Activated T-helper 17 cell treated with anti-CD3 and anti-CD28 coated beads, Interleukin-2, amount 50 U/mL, for 72 hours (primary cell): ENCODE data around the gene SCRN2. TPM values are rescaled to one million over a fixed set of nuclear protein-coding genes. Genes with fewer than 3 reads are reported as not detected.

Source experiments
- ATAC-seq: fragments of 150-1000 bp; cut with Tn5 transposase; replicated peaks from 2 replicates; pipeline ENCODE4 v1.10.0; 2021; ENCODE audit warnings: mild to moderate bottlenecking, moderate library complexity
- H3K27ac Mint-ChIP-seq: one replicate; pipeline ENCODE4 v1.8.0; 2022; ENCODE audit warnings: mixed read lengths
- H3K27me3 Mint-ChIP-seq: one replicate; pipeline ENCODE4 v1.8.0; 2022; ENCODE audit warnings: mixed read lengths
- H3K36me3 Mint-ChIP-seq: one replicate; pipeline ENCODE4 v1.8.0; 2022; ENCODE audit warnings: low read depth, mild to moderate bottlenecking, mixed read lengths
- H3K4me1 Mint-ChIP-seq: one replicate; pipeline ENCODE4 v1.8.0; 2022; ENCODE audit warnings: mixed read lengths
- H3K4me3 Mint-ChIP-seq: one replicate; pipeline ENCODE4 v1.8.0; 2022; ENCODE audit warnings: mild to moderate bottlenecking, mixed read lengths
- H3K9me3 Mint-ChIP-seq: one replicate; pipeline ENCODE4 v1.8.0; 2022; ENCODE audit warnings: mixed read lengths
- total RNA-seq, 2 donors: library from RNA; stranded (reverse); gene quantifications; one replicate each; pipeline ENCODE4 v1.2.3, GENCODE V29; 2022

Gene SCRN2
- total RNA-seq, 2 donors from 2014 or later: 21.2 to 21.8 TPM

- no peaks in the 10 kb centered on the region for H3K36me3 Mint-ChIP-seq
- peaks cover 37% of the 10 kb centered on the region for H3K27me3 Mint-ChIP-seq
These were observed 16.7 kb upstream of the SCRN2 start for GRCh38 chr17:47857551-47858455.

DNA sequence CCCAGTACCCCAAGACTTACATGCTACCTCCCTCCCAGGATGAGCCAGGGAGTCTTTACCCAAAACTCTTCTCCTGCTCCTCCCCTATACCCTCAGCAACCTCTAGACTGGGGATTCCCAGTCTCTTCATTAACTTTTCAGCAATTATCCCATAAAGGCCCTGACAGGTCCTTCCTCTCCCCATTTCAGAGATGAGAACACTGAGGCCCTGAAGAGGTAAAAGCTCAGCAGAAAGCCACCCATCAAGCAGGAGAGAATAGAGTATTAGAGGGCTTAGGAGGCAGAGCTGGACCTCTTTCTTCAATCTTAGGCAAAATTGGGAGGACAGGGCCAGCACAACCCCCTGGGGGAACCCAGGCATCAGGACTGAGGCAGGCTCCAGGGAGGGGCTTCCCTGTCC lies 15.8 kb upstream of the SCRN2 start:
- Mint-ChIP-seq H3K4me3 (no peak overlapping the region), H3K36me3 (no peaks in the 10 kb centered on the region), H3K9me3 (no peaks in the 10 kb centered on the region), H3K4me1 (peaks cover 7% of the 10 kb centered on the region), H3K27ac (no peak overlapping the region), H3K27me3 (peaks cover 45% of the 10 kb centered on the region)
- ATAC-seq: no peak

More at GRCh38 chr17:47857551-47858455, 16.7 kb upstream of the SCRN2 start:
- Mint-ChIP-seq H3K27ac (no peak overlapping the region), H3K4me3 (no peak overlapping the region), H3K9me3 (no peaks in the 10 kb centered on the region), H3K4me1 (no peaks in the 10 kb centered on the region)
- no peak for ATAC-seq

GRCh38 chr17:47855737-47856136 lies 14.7 kb upstream of the SCRN2 start:
- Mint-ChIP-seq H3K4me1 (peaks cover 8% of the 10 kb centered on the region), H3K9me3 (no peaks in the 10 kb centered on the region), H3K4me3 (no peak overlapping the region), H3K36me3 (no peaks in the 10 kb centered on the region), H3K27ac (no peak overlapping the region), H3K27me3 (peaks cover 45% of the 10 kb centered on the region)
- no peak for ATAC-seq

DNA sequence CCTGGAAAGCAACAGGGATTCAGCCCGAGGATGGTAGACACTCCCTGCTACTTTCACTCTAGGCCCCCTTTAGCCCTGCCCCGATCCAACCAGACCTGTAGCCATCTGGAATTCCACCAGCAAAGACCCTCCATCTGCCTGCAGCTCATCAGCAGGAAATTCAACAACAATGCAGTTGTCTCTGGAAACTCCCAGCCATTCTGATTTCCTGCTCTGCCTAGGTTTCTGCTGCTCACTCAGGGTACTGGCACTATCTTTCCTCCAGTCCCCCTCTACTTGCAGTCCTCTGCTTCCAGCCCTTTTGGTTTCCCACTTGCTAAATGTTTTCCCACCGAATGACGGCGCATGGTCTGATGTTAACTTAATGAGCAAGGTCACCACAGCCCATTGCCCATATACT lies 12.5 kb upstream of the SCRN2 start:
- Mint-ChIP-seq H3K4me1 (peaks cover 8% of the 10 kb centered on the region), H3K4me3 (no peak overlapping the region), H3K9me3 (no peaks in the 10 kb centered on the region), H3K27me3 (peaks cover 48% of the 10 kb centered on the region), H3K27ac (no peak overlapping the region), H3K36me3 (no peaks in the 10 kb centered on the region)
- no peak for ATAC-seq

DNA sequence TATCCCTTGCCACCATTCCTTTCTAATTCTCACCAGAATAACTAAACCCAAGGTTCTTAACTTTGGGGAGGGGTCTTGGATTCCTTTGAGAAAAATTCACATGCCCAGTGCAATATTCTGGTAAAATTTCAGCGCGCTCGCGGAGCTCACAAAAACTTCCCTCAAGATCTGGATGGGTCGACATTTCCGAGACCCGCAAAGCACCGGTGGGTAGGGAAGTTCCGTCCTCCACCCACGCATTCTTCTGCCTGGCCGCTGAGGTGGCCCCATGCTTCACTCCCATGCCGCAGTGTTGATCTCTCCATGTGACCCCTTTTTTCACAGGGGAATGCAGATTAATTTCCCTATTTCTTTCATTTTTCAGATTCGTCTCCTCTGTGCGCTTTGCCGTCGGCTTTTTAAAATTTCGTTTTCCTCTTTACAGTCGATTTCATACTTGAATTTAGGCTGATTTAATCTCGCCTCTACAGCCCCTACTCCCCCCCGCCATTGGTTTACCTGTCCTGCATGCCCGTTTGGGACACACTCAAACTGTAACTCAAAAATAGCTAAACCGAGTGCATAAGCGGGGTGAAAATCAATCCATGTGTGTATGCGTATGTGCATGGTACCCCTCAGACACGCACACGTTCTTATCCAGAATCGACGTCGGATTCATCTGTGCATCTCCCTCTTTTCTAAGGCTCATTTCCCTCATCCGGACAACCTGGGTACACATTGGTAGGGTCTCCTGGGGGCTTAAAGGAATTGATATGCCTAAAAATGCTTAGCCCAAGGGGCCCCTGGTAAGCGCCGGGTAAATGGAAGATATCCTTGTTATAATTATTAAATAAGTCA lies 11.3 kb upstream of the SCRN2 start:
- peak overlapping the region; percentile 57 for H3K4me3 Mint-ChIP-seq
- H3K27me3 Mint-ChIP-seq: peaks cover 43% of the 10 kb centered on the region
- H3K9me3 Mint-ChIP-seq: no peaks in the 10 kb centered on the region
- no peaks in the 10 kb centered on the region for H3K36me3 Mint-ChIP-seq
- no peak for ATAC-seq
- peaks cover 8% of the 10 kb centered on the region for H3K4me1 Mint-ChIP-seq
- no peak overlapping the region for H3K27ac Mint-ChIP-seq

DNA sequence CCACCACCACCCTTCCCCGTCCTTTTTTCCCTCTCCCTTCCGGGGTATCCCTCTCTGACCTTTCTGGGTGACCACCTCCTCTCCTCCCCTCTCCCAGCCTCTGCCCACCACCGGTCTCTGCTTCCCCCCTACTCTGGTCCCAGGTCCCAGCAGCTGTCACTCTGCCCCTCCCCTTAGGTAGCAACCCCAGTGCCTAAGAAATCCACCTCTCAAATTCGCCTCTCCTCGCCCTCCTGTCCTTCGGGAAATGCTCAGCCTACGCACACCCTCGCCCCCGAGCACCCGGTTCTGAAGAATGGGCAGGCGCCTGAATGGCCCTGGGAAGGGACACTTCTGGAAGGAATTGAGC lies 10.7 kb upstream of the SCRN2 start:
- Mint-ChIP-seq H3K27me3 (peaks cover 45% of the 10 kb centered on the region), H3K27ac (no peak overlapping the region), H3K9me3 (no peaks in the 10 kb centered on the region), H3K36me3 (no peaks in the 10 kb centered on the region), H3K4me3 (peak overlapping the region; percentile 57), H3K4me1 (peaks cover 8% of the 10 kb centered on the region)
- ATAC-seq: no peak

GRCh38 chr17:47850692-47851573 lies 9.9 kb upstream of the SCRN2 start, which contains the start of gene SP6:
SP6 (minus strand) TSS chr17:47851163; CDS start chr17:47848429, 2,734 bp downstream.
- Mint-ChIP-seq H3K4me3 (peak within 1 kb of the TSS; percentile 57), H3K27ac (no peak within 1 kb of the TSS), H3K36me3 (no peaks in the 10 kb centered on the region), H3K4me1 (peaks cover 8% of the 10 kb centered on the region), H3K9me3 (no peaks in the 10 kb centered on the region), H3K27me3 (peaks cover 52% of the 10 kb centered on the region)
- peak; percentile 97 for ATAC-seq

- no peak for ATAC-seq
- peaks cover 8% of the 10 kb centered on the region for H3K4me1 Mint-ChIP-seq
- no peaks in the 10 kb centered on the region for H3K36me3 Mint-ChIP-seq
- H3K27ac Mint-ChIP-seq: no peak overlapping the region
- peaks cover 54% of the 10 kb centered on the region for H3K27me3 Mint-ChIP-seq
- H3K4me3 Mint-ChIP-seq: peak overlapping the region; percentile 49
- no peaks in the 10 kb centered on the region for H3K9me3 Mint-ChIP-seq
These were observed 9.3 kb upstream of the SCRN2 start for GRCh38 chr17:47850373-47850691.

DNA sequence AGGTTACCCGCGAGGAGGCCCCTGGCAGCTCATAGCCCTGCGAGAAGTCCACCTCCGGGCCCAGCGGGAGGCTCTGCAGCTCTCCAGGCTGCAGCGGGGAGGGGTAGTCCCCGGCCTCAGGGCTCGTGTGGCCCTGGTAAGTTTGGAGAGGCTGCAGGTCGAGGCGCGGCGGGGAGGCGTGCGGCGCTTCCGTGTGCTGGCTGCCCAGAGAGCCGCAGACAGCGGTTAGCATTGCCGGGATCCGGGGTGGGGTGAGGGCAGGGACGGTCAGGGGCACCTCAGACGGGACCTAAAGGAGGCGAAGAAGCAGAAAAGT lies 7.1 kb upstream of the SCRN2 start:
- ATAC-seq: no peak
- no peaks in the 10 kb centered on the region for H3K36me3 Mint-ChIP-seq
- H3K27me3 Mint-ChIP-seq: peaks cover 46% of the 10 kb centered on the region
- H3K9me3 Mint-ChIP-seq: no peaks in the 10 kb centered on the region
- H3K4me1 Mint-ChIP-seq: peaks cover 9% of the 10 kb centered on the region
- no peak overlapping the region for H3K27ac Mint-ChIP-seq
- no peak overlapping the region for H3K4me3 Mint-ChIP-seq

GRCh38 chr17:47847341-47848197 lies 6.5 kb upstream of the SCRN2 start:
- Mint-ChIP-seq H3K4me3 (no peak overlapping the region), H3K36me3 (no peaks in the 10 kb centered on the region), H3K27me3 (peaks cover 42% of the 10 kb centered on the region), H3K4me1 (peaks cover 12% of the 10 kb centered on the region), H3K9me3 (no peaks in the 10 kb centered on the region), H3K27ac (no peak overlapping the region)
- ATAC-seq: no peak

DNA sequence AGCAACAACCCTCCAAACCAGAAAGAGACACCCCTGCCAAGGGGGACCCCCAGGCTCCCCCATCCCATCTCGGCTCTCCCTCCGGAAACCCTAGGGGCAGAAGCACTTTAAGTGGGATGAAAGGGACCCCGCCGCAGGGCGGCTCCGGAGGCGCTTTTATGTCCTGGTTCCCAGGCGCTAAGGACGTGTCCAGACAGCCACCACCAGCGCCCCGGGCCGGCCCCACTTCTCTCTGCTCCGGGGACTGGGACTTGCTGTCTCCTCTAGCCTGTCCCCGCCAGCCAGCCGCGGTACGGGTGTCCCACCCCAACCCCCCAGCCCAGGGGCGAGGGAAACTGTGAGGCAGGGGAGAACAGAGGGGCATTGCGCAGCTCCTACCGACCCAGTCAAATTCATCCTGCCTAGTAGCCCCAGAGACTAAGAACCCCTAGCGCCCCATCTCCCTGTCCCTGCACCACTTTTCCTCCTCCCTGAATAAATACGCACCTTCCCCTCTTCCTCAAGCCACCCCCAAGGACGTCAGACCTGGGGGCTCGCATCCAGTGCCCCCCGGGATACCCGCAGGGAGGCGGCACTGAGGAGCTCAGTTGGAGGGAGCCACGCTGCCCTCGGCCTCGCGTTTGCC lies 5.8 kb upstream of the SCRN2 start:
- Mint-ChIP-seq H3K4me3 (no peak overlapping the region), H3K27me3 (peaks cover 34% of the 10 kb centered on the region), H3K27ac (no peak overlapping the region), H3K9me3 (no peaks in the 10 kb centered on the region), H3K36me3 (no peaks in the 10 kb centered on the region), H3K4me1 (peaks cover 8% of the 10 kb centered on the region)
- no peak for ATAC-seq

DNA sequence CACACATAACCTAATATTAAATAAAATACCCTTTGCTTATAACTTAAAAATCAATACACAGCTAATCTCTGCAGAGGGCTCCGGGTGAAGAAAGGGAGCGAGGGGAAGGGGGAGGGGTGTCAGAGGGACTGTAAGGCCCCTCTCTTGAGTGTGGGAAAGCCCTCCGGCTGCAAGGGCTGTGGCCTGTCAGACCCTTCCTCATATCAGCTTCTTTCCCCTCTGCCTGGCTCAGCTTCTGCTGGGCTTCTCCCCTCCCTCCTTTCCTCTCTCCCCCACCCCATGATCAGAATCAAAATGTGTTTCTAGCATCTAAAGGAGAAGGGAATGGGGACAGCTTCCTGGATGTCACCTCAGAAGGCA lies 4.6 kb upstream of the SCRN2 start:
- Mint-ChIP-seq H3K36me3 (no peaks in the 10 kb centered on the region), H3K27ac (no peak overlapping the region), H3K4me3 (no peak overlapping the region), H3K27me3 (peaks cover 34% of the 10 kb centered on the region), H3K9me3 (no peaks in the 10 kb centered on the region), H3K4me1 (peaks cover 13% of the 10 kb centered on the region)
- ATAC-seq: no peak
